Colonic mucosa (tissue), 4 donors: ENCODE measurements around the gene TAF6. TPM values are rescaled to one million over a fixed set of nuclear protein-coding genes. Genes with fewer than 3 reads are reported as not detected.

Experiments used
- DNase-seq: peaks from one replicate; pipeline ENCODE4 v3.0.0-alpha.2; 2020
- H3K27ac ChIP-seq: fragments of 200-600 bp; one replicate; pipeline ENCODE4 v1.8.0; 2021
- H3K27me3 ChIP-seq: fragments of 200-600 bp; one replicate; pipeline ENCODE4 v1.8.0; 2021
- H3K36me3 ChIP-seq: fragments of 200-600 bp; one replicate; pipeline ENCODE4 v1.8.0; 2021
- H3K4me1 ChIP-seq: fragments of 200-600 bp; one replicate; pipeline ENCODE4 v1.8.0; 2021; ENCODE audit warnings: mild to moderate bottlenecking
- H3K4me3 ChIP-seq: fragments of 200-600 bp; one replicate; pipeline ENCODE4 v1.8.0; 2021
- H3K9ac ChIP-seq, 2 donors: one replicate each; pipeline ENCODE4 v1.7.0; 2013; ENCODE audit warnings: control low read depth in 2 of 2, low read depth in 2 of 2, low read length in 2 of 2
- H3K9me3 ChIP-seq: fragments of 200-600 bp; one replicate; pipeline ENCODE4 v1.8.0; 2021
- intact Hi-C: fragments of 100-400 bp; cut with DNase I; formaldehyde crosslinking; loops from one replicate; pipeline ENCODE4 v1.14.1; 2022
- total RNA-seq, 2 donors: library from RNA; stranded (reverse); fragmentation: NEBNext Ultra II Directional in 1 of 2; extraction: Animal tissue kit (Norgen Biotek cat#: 25700) in 1 of 2; gene quantifications; one replicate each; pipeline ENCODE4 v1.2.1, GENCODE V29; 2021
- TF ChIP-seq, protein P1 (sequence below): fragments of 200-600 bp; IDR thresholded peaks from one replicate; pipeline ENCODE4 v1.8.0; 2022; ENCODE audit warnings: antibody characterized with exemption, mild to moderate bottlenecking
- donor health status: healthy.
- donor health status: DM: no; HTN: no; CAD: no.
- donor health status: DM: no; HTN: no; CAD: no.

Gene TAF6
- total RNA-seq, 2 donors from 2014 or later = 28.7 to 67.3 TPM

DNA sequence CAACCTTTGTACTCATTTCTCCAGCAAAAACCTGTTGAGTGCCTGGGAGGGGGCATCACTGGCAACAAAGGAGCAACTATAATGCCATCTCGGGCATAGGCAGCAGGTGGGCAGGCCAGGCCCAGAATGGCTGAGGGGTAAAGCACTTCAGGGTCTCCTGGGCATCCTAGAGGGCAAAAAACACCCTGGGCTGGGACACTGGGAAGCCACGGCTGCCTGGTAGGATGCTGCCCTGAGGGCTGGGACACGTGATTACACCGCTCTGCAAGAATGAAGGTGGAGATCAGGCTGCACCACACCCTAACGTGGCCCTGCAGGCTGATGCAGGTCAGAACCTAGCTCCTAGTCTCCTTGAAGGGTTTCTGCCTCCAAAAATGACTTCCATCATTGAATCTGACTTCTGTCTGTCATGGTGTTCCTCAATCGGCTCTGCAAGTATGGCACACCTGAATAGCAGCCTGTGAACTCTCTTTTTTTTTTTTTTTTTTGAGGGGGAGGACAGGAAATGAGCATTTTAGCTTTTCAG lies 43.9 kb upstream of the TAF6 start:
- DNase-seq = peak; percentile 85
- peak overlapping the region in 1 of 2 donors; percentile 63 for H3K9ac ChIP-seq
- no peaks in the 10 kb centered on the region for H3K4me1 ChIP-seq
- no peaks in the 10 kb centered on the region for H3K9me3 ChIP-seq
- H3K4me3 ChIP-seq = no peak overlapping the region
- TF ChIP-seq, protein P1, sequence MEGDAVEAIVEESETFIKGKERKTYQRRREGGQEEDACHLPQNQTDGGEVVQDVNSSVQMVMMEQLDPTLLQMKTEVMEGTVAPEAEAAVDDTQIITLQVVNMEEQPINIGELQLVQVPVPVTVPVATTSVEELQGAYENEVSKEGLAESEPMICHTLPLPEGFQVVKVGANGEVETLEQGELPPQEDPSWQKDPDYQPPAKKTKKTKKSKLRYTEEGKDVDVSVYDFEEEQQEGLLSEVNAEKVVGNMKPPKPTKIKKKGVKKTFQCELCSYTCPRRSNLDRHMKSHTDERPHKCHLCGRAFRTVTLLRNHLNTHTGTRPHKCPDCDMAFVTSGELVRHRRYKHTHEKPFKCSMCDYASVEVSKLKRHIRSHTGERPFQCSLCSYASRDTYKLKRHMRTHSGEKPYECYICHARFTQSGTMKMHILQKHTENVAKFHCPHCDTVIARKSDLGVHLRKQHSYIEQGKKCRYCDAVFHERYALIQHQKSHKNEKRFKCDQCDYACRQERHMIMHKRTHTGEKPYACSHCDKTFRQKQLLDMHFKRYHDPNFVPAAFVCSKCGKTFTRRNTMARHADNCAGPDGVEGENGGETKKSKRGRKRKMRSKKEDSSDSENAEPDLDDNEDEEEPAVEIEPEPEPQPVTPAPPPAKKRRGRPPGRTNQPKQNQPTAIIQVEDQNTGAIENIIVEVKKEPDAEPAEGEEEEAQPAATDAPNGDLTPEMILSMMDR = no peak
- peak overlapping the region; percentile 37 for H3K27ac ChIP-seq
- intact Hi-C loops = no loop called here
- H3K27me3 ChIP-seq = no peaks in the 10 kb centered on the region
- no peaks in the 10 kb centered on the region for H3K36me3 ChIP-seq

DNA sequence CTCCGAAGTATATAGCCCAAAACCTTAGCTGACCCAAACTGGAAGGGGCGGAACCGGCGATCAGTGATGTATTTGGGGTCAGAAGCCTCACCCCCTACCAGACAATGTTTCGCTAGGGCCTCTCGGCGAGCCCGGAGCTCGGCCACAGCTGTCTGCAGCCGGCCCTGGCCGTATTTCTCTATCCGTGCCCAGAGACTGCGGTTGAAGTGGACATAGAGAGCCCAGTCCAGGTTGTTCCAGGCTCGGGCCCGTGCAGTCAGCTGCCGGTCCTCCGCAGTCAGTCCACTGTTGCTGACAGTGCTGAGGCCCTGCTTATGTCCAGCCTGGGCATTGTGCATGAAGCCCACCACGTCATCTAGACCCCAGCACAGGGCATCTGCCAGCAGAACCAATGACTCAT lies 40.9 kb upstream of the TAF6 start:
- H3K27me3 ChIP-seq = no peaks in the 10 kb centered on the region
- no peaks in the 10 kb centered on the region for H3K9me3 ChIP-seq
- TF ChIP-seq, protein P1 = no peak
- no peaks in the 10 kb centered on the region for H3K36me3 ChIP-seq
- no peak overlapping the region for H3K27ac ChIP-seq
- no peak overlapping the region for H3K4me3 ChIP-seq
- intact Hi-C loops = no loop called here
- peaks cover 20% of the 10 kb centered on the region for H3K4me1 ChIP-seq
- DNase-seq = no peak
- peak overlapping the region in 1 of 2 donors; percentile 31 for H3K9ac ChIP-seq

- Histone ChIP-seq H3K4me1 (peaks cover 28% of the 10 kb centered on the region), H3K9me3 (no peaks in the 10 kb centered on the region), H3K36me3 (no peaks in the 10 kb centered on the region), H3K4me3 (peak overlapping the region; percentile 84), H3K9ac (peak overlapping the region; percentile 76 to 97), H3K27me3 (no peaks in the 10 kb centered on the region), H3K27ac (peak overlapping the region; percentile 86)
- no peak for DNase-seq
- intact Hi-C loops = no loop called here
- TF ChIP-seq, protein P1 = no peak
Measured at GRCh38 chr7:100159099-100159623, 40.0 kb upstream of the TAF6 start.

DNA sequence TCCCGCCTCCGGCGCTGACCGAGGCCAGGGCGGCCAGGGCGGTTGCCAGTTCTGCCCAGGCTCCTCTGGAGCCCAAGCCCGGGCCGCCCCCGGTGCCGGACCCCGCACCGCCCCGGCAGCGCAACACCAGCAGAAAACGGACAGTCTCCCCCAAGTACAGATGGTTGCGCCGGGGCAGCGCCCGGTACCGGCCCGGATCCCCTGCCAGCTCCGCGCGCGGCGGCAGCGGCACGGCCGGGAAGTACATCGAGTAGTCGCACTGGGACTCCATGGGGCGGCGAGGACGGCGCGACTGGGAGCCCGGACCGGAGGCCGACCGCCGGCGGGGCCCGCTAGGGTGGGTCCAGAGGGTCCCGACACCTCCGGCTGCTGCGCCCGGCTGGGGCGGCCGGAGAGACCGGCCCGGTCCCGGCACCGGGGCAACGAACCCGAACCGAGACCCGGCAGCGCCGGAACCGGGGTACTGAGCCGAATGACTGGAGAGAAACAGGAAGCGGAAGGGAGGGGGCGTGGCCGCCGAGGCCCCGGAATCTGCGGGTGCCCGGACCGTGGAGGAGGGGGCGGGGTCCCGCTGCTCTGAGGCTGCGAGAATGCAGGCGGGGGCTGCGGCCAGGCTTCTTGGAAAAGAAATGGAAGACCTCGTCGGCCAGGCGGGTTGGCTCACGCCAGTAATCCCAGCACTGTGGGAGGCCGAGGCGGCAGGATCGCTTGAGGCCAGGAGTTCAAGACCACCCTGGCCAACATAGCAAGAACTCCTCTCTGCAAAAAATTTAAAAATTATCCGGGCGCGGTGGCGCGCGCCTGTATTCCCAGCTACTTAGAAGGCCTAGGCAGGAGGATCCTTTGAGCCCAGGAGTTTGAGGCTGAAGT lies 39.3 kb upstream of the TAF6 start, which contains the start of gene TRAPPC14:
Gene TRAPPC14 (minus strand): TSS at position 495 of the 870 bp plus-strand sequence. CDS start 224 bp downstream, at position 271.
- peak; percentile 98 for DNase-seq
- TF ChIP-seq, protein P1 = no peak
- intact Hi-C loops = no loop called here
- H3K4me1 ChIP-seq = peaks cover 31% of the 10 kb centered on the region
- H3K4me3 ChIP-seq = peak within 1 kb of the TSS; percentile 84
- H3K9ac ChIP-seq = peak within 1 kb of the TSS; percentile 76 to 97
- H3K9me3 ChIP-seq = no peaks in the 10 kb centered on the region
- peak within 1 kb of the TSS; percentile 86 for H3K27ac ChIP-seq
- H3K27me3 ChIP-seq = no peaks in the 10 kb centered on the region
- H3K36me3 ChIP-seq = no peaks in the 10 kb centered on the region

- Histone ChIP-seq H3K4me1 (peaks cover 37% of the 10 kb centered on the region), H3K4me3 (peak overlapping the region; percentile 84), H3K36me3 (no peaks in the 10 kb centered on the region), H3K27ac (peak overlapping the region; percentile 86), H3K9me3 (no peaks in the 10 kb centered on the region), H3K27me3 (no peaks in the 10 kb centered on the region), H3K9ac (peak overlapping the region; percentile 76 to 97)
- intact Hi-C loops = no loop called here
- TF ChIP-seq, protein P1 = no peak
- no peak for DNase-seq
Measured at GRCh38 chr7:100157334-100158228, 38.4 kb upstream of the TAF6 start.
